Measurements from ENCODE around the gene FAM53B.

The FAM53B gene

DNA sequence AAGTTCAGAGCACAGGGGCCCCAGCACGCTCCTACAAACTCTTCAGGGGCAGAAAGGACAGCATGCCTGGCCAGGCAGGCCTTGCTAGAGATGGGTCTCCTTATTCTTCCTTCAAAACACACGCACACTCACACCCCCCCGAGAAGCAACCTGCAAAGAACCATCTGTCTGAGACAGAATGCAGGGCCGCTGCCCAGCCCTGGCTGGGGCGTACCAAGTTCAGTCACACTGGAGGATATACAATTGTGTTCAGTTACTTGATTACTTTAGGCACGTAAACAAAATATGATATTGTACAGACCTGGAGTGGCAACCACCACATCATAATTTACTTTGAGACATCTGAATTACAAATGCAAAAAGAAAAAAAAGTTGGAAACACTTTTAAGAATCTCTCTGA is 5.7 kb downstream of the FAM53B start:
- no peak overlapping the region for H3K4me3 ChIP-seq (ENCODE audit: low read depth, low read length)
- TF ChIP-seq, protein P1, sequence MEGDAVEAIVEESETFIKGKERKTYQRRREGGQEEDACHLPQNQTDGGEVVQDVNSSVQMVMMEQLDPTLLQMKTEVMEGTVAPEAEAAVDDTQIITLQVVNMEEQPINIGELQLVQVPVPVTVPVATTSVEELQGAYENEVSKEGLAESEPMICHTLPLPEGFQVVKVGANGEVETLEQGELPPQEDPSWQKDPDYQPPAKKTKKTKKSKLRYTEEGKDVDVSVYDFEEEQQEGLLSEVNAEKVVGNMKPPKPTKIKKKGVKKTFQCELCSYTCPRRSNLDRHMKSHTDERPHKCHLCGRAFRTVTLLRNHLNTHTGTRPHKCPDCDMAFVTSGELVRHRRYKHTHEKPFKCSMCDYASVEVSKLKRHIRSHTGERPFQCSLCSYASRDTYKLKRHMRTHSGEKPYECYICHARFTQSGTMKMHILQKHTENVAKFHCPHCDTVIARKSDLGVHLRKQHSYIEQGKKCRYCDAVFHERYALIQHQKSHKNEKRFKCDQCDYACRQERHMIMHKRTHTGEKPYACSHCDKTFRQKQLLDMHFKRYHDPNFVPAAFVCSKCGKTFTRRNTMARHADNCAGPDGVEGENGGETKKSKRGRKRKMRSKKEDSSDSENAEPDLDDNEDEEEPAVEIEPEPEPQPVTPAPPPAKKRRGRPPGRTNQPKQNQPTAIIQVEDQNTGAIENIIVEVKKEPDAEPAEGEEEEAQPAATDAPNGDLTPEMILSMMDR (IDR thresholded peaks at IDR 0.05; ENCODE audit: control insufficient read depth, extremely low read depth, insufficient read depth): no peak
- no peak for DNase-seq (ENCODE audit: low read depth)

DNA sequence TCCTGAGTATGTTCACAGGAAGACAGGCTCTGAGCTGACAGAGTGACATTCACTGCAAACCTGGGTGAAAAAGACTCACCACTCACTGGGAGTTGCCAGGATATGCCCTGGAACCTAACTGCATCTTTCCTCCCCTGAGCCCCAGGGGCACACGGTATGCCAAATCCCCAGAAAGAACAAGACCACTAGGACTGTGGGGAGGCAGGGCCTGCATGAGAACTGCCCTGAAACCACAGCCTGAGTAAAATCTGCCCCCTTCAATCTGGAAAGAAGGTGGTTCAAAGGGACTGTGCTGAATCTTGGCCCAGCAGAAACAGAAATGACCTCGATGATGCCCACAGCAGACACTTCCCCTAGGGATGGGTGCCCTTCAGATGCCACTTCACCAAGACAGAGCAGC is 6.5 kb downstream of the FAM53B start:
- no peak for DNase-seq (ENCODE audit: low read depth)
- TF ChIP-seq, protein P1 (IDR thresholded peaks at IDR 0.05; ENCODE audit: control insufficient read depth, extremely low read depth, insufficient read depth): no peak
- no peak overlapping the region for H3K4me3 ChIP-seq (ENCODE audit: low read depth, low read length)

DNA sequence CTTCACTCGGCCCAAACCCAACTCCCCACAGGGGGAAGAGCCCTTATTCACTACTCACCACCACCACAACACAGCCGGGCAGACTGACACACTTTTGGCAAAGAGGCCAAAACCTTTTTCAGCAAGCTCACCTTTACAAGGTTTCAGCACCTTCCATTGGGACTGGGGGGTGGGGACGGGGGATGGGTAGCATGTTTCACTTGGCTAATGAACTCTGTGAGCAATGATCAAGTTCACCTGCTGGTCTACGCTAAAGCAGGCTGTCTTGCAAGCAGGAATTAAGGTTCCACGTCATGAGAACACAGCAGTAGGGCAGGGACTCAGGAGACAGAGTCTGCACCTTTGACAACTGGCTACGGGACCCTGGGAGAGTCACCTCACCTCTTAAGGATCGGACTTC is 7.0 kb downstream of the FAM53B start:
- DNase-seq (ENCODE audit: low read depth): no peak
- H3K4me3 ChIP-seq (ENCODE audit: low read depth, low read length): no peak overlapping the region
- TF ChIP-seq, protein P1 (IDR thresholded peaks at IDR 0.05; ENCODE audit: control insufficient read depth, extremely low read depth, insufficient read depth): no peak

DNA sequence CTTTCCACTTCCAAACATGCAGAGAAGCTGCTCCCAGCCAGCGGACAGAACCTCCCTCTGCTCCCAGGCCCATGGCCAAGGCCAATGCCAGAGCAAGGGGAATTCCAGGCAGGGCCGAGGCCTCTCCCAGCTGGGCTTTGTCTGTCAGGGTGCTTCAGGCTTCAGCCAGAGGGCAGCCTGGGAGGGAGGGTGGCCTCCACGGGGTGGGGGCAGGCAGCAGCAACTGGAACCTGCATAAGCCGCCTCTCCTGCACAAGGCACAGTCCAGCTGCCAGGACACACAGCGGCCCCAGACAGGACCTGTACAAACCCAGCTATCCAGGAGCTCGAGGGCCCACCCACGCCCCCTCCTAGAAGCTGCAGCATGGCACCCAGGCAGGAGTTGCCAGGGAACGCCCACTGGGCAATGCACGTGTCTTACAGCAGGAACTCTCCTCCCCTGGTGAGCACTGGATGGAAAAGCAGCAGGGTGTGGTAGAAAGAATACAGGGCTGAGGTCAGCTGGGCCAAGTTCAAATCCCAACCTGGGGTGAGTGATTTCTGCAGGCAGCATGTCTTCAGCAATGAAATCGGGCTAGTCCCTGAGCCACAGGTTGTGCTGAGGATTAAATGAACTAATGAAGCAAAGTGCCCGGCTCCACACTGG is 7.6 kb downstream of the FAM53B start:
- no peak for DNase-seq (ENCODE audit: low read depth)
- TF ChIP-seq, protein P1 (IDR thresholded peaks at IDR 0.05; ENCODE audit: control insufficient read depth, extremely low read depth, insufficient read depth): no peak
- H3K4me3 ChIP-seq (ENCODE audit: low read depth, low read length): no peak overlapping the region

DNA sequence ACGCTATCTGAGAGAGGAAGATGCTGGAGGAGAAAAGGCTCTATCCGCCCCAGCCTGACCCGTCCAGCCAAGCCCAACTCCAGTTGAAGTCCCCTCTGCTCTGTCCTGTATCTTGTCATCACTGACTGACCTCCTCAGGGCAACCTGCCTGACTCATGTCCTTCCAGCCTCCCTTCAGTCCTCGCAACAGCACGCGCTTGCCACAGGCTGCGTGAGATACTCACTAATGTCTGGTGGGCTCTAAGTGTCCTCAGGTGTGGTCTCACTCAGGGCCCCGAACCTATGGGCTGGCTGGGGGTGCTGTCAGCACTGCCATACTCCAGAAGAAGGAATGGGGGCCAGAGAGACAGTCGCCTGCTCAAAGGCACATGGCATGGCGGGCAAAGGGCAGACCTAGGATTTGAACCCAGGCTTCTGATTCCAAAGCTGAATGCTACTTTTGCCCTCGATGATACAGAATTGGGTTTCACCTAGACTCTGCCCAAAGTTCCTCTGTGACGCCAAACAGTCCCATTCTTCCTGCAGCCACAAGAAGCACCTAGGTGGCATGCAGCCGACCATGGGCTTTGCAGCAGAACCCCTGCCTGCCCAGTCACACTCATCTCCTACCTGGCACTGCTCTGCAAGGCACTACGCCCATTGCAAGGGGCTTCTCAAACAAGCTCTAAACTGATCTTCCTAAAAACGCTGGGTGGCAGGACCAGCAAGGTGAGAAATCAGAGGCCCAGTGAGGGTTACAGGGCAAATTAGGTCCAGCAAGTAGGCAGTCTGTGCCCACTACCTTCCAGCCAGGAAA is 8.5 kb downstream of the FAM53B start:
- H3K4me3 ChIP-seq (ENCODE audit: low read depth, low read length): no peak overlapping the region
- TF ChIP-seq, protein P1 (IDR thresholded peaks at IDR 0.05; ENCODE audit: control insufficient read depth, extremely low read depth, insufficient read depth): no peak
- no peak for DNase-seq (ENCODE audit: low read depth)

DNA sequence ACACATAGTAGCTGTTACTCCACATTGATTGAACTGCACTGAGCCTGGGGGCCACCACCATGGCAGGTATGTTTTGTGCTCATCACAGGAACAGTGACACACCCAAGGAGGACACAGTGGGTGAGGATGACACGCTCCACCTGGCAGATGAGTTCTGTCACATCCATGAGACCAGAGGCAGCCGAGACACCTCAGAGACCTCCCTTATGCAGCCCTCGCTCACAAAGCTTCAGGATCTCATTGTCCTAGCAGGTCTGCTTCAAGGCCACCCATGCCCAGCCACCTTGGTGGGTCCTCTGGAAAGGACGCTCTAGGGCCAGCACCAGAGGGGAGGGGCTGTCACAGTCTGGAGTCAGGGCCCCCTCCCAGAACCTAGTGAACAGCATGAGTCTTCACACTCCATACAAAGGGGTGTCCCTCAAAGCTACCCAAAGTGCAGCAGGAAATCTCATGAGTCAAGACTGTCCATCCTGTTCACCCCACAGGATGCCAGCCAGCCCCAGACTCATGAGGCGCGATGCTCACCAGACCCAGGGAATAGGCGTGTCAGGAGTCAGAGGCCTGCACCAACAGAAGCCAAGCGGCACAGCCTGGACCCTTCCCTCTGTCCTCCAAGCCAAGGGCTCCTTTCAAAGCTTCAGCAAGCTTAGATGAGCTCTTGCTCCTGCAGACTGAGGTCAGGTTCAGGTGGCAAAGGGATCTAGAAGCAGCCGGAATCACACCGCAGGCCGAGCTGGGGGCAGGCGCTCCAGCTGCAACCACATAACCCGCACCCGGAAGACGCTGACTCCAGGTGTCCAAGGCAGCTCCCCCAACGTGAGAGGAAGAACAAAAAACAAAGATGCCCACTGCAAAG is 9.6 kb downstream of the FAM53B start:
- H3K4me3 ChIP-seq (ENCODE audit: low read depth, low read length): no peak overlapping the region
- DNase-seq (ENCODE audit: low read depth): no peak
- TF ChIP-seq, protein P1 (IDR thresholded peaks at IDR 0.05; ENCODE audit: control insufficient read depth, extremely low read depth, insufficient read depth): no peak

Data from LNCaP clone FGC (cell line).